GM21619 (cell line): ENCODE measurements around the gene LUC7L3.

ENCODE experiments used
- ATAC-seq: cut with Tn5 transposase; IDR thresholded peaks from one replicate; pipeline ENCODE4 v1.9.1; 2021; ENCODE audit not compliant: unreplicated experiment

The LUC7L3 gene

DNA sequence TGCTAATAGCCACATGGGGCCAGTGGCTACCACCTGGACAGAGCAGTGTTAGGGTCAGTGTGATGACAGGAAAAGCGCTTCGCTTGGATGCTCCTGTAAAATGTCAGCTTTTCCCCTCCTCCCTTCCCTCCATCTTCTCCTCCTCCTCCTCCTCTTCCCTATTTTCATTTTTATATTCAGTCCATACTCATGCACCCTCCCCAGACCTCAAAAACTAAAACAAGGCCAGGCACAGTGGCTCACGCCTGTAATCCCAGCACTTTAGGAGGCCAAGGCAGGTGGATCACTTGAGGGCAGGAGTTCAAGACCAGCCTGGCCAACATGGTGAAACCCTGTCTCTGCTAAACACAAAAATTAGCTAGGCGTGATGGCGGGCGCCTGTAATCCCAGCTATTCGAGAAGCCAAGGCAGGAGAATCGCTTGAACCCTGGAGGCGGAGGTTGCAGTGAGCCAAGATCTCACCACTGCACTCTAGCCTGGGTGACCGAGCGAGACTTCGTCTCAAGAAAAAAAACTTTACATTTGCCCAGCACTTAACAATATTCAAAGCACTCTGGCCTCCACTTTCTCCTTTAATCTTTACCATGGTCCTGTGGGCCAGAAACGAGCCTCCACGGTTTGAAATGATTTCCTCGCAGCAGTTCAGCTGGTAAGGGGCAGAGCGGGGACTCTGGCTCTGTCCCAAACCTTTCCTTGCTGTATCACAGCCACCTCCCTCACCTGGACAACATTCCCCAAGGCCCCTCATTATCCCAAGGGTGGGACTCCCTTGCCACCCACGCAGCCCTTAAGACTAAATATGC, 33.5 kb upstream of the LUC7L3 start:
- no peak for ATAC-seq

GRCh38 chr17:50686494-50687199, 32.8 kb upstream of the LUC7L3 start:
- ATAC-seq: no peak

GRCh38 chr17:50687200-50688066, 32.0 kb upstream of the LUC7L3 start:
- no peak for ATAC-seq

GRCh38 chr17:50688245-50688644, 31.2 kb upstream of the LUC7L3 start:
- no peak for ATAC-seq

DNA sequence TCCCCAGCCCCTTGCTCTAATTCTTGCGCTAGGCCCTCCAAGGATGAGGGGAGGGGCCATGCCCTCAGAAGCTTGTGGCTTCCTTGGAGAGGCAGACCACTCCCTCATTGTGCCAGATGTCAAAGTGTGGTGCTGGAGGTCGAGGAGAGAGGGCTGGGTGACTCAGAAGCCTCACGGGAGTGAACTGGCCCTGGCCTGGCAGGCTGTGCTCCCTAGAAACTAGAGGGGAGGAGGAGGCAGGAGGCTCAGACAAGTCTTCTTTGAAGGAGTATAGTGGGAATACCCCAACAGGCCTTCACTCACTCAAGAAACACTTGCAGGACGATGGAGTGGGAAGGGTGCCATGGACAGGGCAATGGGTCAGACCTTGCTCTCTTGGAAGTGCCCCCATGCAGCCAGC, 30.2 kb upstream of the LUC7L3 start:
- ATAC-seq: no peak

- ATAC-seq: no peak
Measured at GRCh38 chr17:50689956-50690886, 29.2 kb upstream of the LUC7L3 start.

- ATAC-seq: no peak
Measured at GRCh38 chr17:50690887-50691549, 28.4 kb upstream of the LUC7L3 start.

GRCh38 chr17:50691550-50692447, 27.6 kb upstream of the LUC7L3 start:
- ATAC-seq: no peak

DNA sequence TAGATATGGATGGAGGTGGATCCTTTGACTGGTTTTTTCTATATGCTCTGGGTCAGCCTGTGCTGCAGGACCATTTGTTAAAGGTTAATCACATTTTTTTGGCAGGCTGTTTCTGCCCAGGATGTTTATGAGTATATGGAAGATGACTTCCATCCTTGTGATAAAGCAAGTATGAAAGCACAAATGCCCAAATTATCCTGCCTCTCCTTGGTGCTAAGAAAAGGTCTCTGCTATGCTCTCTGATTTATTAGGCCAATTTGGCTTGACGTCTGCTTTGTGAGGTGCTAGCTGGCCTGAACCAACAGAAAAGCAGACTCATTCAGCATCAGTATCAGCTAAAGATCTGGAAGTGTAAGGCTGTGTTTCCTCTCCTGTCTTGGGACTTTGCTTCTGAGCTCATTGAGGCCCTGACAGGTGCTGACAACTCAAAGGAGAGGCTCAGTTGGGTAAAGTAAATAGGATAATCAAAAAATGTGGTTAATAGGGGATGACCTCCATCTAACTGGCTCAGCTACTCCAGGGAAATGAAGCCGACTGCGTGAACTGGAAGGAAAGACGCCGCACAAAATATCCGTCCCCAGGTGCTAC, 26.9 kb upstream of the LUC7L3 start:
- no peak for ATAC-seq

DNA sequence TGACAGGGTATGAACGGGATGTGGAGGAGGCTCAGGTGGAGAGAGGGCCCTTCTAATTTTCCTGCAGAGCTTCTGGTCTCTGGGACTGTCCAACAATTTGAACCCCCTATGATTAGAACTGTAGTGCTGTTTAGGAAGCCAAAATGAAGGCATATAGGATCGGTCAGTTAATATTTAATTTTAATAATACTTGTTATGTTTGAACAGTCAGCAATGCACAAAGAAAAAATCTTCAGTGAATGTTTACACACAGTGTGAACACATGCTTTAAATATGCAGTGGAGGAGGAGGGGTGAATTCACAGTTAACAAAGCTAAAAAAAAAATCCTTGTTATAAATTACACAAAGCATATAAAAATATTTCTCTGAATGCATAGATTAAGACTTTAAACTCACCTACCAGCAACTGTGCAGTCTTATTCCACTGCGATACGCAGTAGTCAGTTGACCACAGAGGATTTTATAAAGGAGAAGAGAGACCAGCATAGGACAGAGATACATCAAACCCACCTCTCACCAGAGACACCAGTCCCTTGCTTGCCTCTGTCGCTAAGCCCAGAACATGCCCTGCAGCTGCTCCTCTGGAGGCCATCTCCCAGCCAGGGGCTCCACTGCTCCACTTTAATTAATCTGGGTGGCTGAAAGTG, 26.2 kb upstream of the LUC7L3 start:
- no peak for ATAC-seq

- ATAC-seq: no peak
Measured at GRCh38 chr17:50696365-50696879, 23.0 kb upstream of the LUC7L3 start.

GRCh38 chr17:50697062-50697461, 22.3 kb upstream of the LUC7L3 start:
- ATAC-seq: no peak

DNA sequence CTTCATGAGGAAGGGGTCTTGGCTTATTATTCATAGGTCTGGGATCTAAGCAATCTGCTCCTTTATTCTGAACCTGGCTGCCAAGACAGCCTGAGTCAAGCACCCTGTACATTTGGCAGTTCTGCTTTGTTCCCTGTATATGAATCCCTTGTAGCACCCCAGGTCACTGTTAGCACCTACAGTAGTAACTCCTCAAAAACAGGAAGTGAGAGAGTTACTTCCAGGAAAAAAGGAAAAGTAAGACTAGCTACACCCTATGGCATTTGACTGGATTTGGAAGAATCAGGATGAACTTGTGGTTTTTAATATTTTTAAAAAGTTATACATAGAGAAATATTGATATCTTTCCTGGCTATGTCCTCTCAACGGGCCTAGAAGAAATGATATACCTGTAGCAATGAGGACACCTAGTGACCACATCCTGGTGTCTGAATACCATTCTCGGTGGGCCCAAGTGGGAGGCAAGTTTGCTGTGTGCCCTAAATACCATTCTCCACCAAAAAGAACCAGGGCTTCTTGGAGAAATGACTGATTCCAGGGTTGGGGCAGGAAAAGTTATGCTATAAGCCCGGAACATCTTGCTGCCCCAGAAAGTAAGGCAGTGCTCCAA, 21.6 kb upstream of the LUC7L3 start:
- no peak for ATAC-seq

GRCh38 chr17:50699410-50699809, 20.0 kb upstream of the LUC7L3 start:
- no peak for ATAC-seq

DNA sequence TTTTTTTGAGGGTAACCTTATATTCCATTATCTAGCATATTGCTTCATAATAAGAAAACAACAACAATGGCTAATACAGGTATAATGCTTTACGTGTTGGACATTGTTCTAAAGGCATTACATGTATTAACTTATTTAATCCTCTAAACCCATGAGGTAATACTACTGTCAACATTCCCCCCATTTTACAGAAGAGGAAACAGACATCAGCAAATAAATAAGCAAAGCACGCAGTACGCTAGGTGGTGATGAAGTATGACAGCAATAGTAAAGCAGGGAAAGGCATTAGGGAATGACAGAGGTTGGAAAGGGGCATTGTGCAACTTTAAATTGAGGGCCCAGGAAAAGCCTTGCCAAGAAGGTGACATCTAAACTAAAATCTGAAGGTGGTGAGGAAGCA, 16.2 kb upstream of the LUC7L3 start:
- no peak for ATAC-seq

DNA sequence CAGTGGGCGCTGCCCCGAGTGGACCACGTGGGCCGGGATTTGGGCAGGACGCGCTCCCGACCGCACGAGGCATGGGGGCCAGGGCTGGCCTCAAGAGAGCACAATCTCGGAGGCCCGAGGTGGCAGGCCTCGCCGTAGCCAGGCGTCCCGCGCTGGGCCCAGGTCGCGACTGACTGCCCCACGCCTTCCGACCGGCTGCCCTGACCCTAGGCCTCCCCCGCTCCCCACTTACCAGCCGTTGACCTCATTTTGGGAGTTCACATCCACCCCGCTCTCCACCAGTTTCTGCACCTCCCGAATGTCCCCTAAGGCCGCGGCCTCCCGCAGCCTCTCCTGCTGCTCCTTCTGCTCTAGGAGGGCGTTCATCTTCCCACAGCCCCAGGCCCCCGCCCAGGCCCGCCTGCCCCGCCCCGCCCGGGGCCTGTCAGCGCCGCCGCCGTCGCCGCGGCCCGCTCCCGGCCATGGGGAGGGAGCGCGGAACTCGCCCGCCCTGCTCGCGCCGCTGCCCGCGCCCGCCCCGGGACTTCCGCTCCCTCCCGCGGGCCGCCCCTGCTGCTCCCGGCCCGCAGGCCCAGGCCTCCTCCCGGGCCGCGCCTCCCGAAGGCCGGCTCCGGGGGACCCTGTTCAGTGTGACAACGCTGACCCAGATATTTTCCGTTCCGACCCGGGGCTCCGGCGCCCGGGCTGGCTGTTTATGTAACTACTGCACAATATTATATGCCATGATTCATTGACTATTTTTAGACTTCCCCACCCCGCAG, 11.9 kb upstream of the LUC7L3 start, which contains the start of gene ANKRD40:
Gene ANKRD40 (minus strand): TSS at position 626 of the 761 bp plus-strand sequence. CDS start 260 bp downstream, at position 366.
- peak; percentile 71 for ATAC-seq
